HG03175 (cell line): ENCODE measurements around the gene TENT4A.

Source experiments
- ATAC-seq: cut with Tn5 transposase; IDR thresholded peaks from one replicate; pipeline ENCODE4 v1.9.1; 2021; ENCODE audit warnings: mild to moderate bottlenecking, moderate library complexity; ENCODE audit not compliant: unreplicated experiment

TENT4A gene

GRCh38 chr5:6749026-6749716 lies 35.9 kb downstream of the TENT4A start:
- no peak for ATAC-seq

- no peak for ATAC-seq
Measured at GRCh38 chr5:6750142-6750840, 37.1 kb downstream of the TENT4A start.

- no peak for ATAC-seq
Measured at GRCh38 chr5:6750951-6751685, 37.9 kb downstream of the TENT4A start.

- ATAC-seq = no peak
Measured at GRCh38 chr5:6752236-6752635, 39.0 kb downstream of the TENT4A start.

- ATAC-seq = no peak
Measured at GRCh38 chr5:6752782-6753181, 39.5 kb downstream of the TENT4A start.

- ATAC-seq = no peak
Measured at GRCh38 chr5:6753851-6754250, 40.6 kb downstream of the TENT4A start.

- ATAC-seq = no peak
Measured at GRCh38 chr5:6754766-6755165, 41.5 kb downstream of the TENT4A start.

GRCh38 chr5:6755519-6755918 lies 42.3 kb downstream of the TENT4A start:
- ATAC-seq = no peak

- ATAC-seq = no peak
Measured at GRCh38 chr5:6755941-6756340, 42.7 kb downstream of the TENT4A start.

GRCh38 chr5:6757414-6757969 lies 44.3 kb downstream of the TENT4A start:
- ATAC-seq = no peak

GRCh38 chr5:6758236-6758635 lies 45.0 kb downstream of the TENT4A start:
- ATAC-seq = no peak

- no peak for ATAC-seq
Measured at GRCh38 chr5:6758706-6759105, 45.5 kb downstream of the TENT4A start.

GRCh38 chr5:6759401-6759800 lies 46.2 kb downstream of the TENT4A start:
- no peak for ATAC-seq

- ATAC-seq = no peak
Measured at GRCh38 chr5:6759983-6760382, 46.8 kb downstream of the TENT4A start.

GRCh38 chr5:6760686-6761085 lies 47.5 kb downstream of the TENT4A start:
- no peak for ATAC-seq

- no peak for ATAC-seq
Measured at GRCh38 chr5:6761333-6761732, 48.1 kb downstream of the TENT4A start.

GRCh38 chr5:6762116-6762515 lies 48.9 kb downstream of the TENT4A start:
- ATAC-seq = no peak

- no peak for ATAC-seq
Measured at GRCh38 chr5:6762697-6763096, 49.5 kb downstream of the TENT4A start.

GRCh38 chr5:6763191-6763590 lies 50.0 kb downstream of the TENT4A start:
- ATAC-seq = no peak

- peak; percentile 77 for ATAC-seq
Measured at GRCh38 chr5:6765612-6766525, 52.6 kb downstream of the TENT4A start.
